OCI-LY3 (cell line): ENCODE results near the gene NPBWR2.

ENCODE experiments used
- CTCF ChIP-seq: fragments of 200-600, 300-600 bp; sonication (generic); IDR thresholded peaks from 2 replicates; pipeline ENCODE4 v1.5.1; 2014; ENCODE audit warnings: antibody characterized with exemption, low read length, low read depth
- EZH2phosphoT487 ChIP-seq: fragments of 200-600 bp; shearing (Covaris generic); IDR thresholded peaks from 2 replicates; pipeline ENCODE4 v1.6.1; 2018; ENCODE audit warnings: antibody characterized with exemption, mixed run types, low read depth

- no peak for TF ChIP-seq CTCF
- no peak for TF ChIP-seq EZH2phosphoT487
Measured at GRCh38 chr20:64116016-64116415, 8.7 kb upstream of the NPBWR2 start.
